OCI-LY1 (cell line): Measurements from ENCODE around the gene GATAD2A.

Experiments
- H2AFZ ChIP-seq: fragments of 200-600 bp; sonication (generic), shearing (Covaris generic); 2 replicates; pipeline ENCODE4 v1.6.0; 2014; ENCODE audit warnings: antibody characterized with exemption, mild to moderate bottlenecking, low read length
- H3F3A ChIP-seq: fragments of 200-600 bp; sonication (generic), shearing (Covaris generic); 2 replicates; pipeline ENCODE4 v1.6.0; 2014; ENCODE audit warnings: mild to moderate bottlenecking, antibody characterized with exemption, low read length, moderate library complexity; ENCODE audit not compliant: insufficient read depth
- H3K27ac ChIP-seq: fragments of 200-600 bp; sonication (generic); 2 replicates; pipeline ENCODE4 v1.5.1; 2014; ENCODE audit warnings: low read length, mixed run types, mild to moderate bottlenecking, low read depth; ENCODE audit not compliant: poor library complexity, severe bottlenecking
- H3K27me3 ChIP-seq: fragments of 200-600 bp; sonication (generic); 2 replicates; pipeline ENCODE4 v1.6.0; 2014; ENCODE audit warnings: antibody characterized with exemption, mild to moderate bottlenecking, low read length, moderate library complexity; ENCODE audit not compliant: insufficient read depth
- H3K36me3 ChIP-seq: fragments of 200-600 bp; sonication (generic); 2 replicates; pipeline ENCODE4 v1.6.1; 2014; ENCODE audit warnings: mild to moderate bottlenecking, antibody characterized with exemption, low read length, moderate library complexity, mixed read lengths; ENCODE audit not compliant: insufficient read depth
- H3K4me1 ChIP-seq: fragments of 200-600 bp; sonication (generic); 2 replicates; pipeline ENCODE4 v1.5.1; 2014; ENCODE audit warnings: mild to moderate bottlenecking, low read length, moderate library complexity; ENCODE audit not compliant: insufficient read depth, severe bottlenecking
- H3K4me2 ChIP-seq: fragments of 200-600 bp; sonication (generic), shearing (Covaris generic); 2 replicates; pipeline ENCODE4 v1.6.1; 2014; ENCODE audit warnings: low read length
- H3K4me3 ChIP-seq: fragments of 200-600 bp; sonication (generic); 2 replicates; pipeline ENCODE4 v1.5.1; 2014; ENCODE audit warnings: low read length, low read depth, mild to moderate bottlenecking, mixed read lengths; ENCODE audit not compliant: poor library complexity, severe bottlenecking
- H3K79me2 ChIP-seq: fragments of 200-600 bp; shearing (Covaris generic); 2 replicates; pipeline ENCODE4 v1.6.1; 2016; ENCODE audit warnings: mixed run types, low read length, mixed read lengths; ENCODE audit not compliant: insufficient read depth
- H3K9ac ChIP-seq: fragments of 200-600 bp; sonication (generic), shearing (Covaris generic); 2 replicates; pipeline ENCODE4 v1.6.1; 2014; ENCODE audit warnings: mild to moderate bottlenecking, low read length, mixed read lengths
- H3K9me2 ChIP-seq: fragments of 200-600 bp; sonication (generic), shearing (Covaris generic); 2 replicates; pipeline ENCODE4 v1.6.1; 2014; ENCODE audit warnings: low read depth, mild to moderate bottlenecking, low read length, mixed read lengths
- H3K9me3 ChIP-seq: fragments of 200-600 bp; shearing (Covaris generic); 2 replicates; pipeline ENCODE4 v1.6.1; 2014; ENCODE audit warnings: low read length, mixed read lengths
- H4K20me1 ChIP-seq: fragments of 200-600 bp; sonication (generic), shearing (Covaris generic); 2 replicates; pipeline ENCODE4 v1.6.0; 2016; ENCODE audit warnings: mild to moderate bottlenecking, low read length; ENCODE audit not compliant: insufficient read depth
- CTCF ChIP-seq: fragments of 200-600 bp; sonication (generic), shearing (Covaris generic); IDR thresholded peaks from 2 replicates; pipeline ENCODE4 v1.5.1; 2017; ENCODE audit warnings: mild to moderate bottlenecking, antibody characterized with exemption, low read length, moderate library complexity, mixed read lengths
- EZH2 ChIP-seq: fragments of 200-600 bp; sonication (generic), shearing (Covaris generic); IDR thresholded peaks from 2 replicates; pipeline ENCODE4 v1.8.0; 2017; ENCODE audit warnings: borderline replicate concordance, mixed run types, mild to moderate bottlenecking, antibody characterized with exemption, low read length, moderate library complexity, mixed read lengths

Gene GATAD2A

GRCh38 chr19:19537075-19538048 is 131.9 kb downstream of the GATAD2A start:
- Histone ChIP-seq H3K9ac (no peak overlapping the region), H2AFZ (no peak overlapping the region), H3F3A (no peaks in the 10 kb centered on the region), H3K9me2 (no peaks in the 10 kb centered on the region), H3K4me2 (peak overlapping the region; percentile 60), H3K79me2 (no peaks in the 10 kb centered on the region), H3K36me3 (no peaks in the 10 kb centered on the region; the same call in none of the 2 replicates), H3K27me3 (no peaks in the 10 kb centered on the region), H3K9me3 (no peaks in the 10 kb centered on the region), H4K20me1 (no peaks in the 10 kb centered on the region), H3K27ac (no peak overlapping the region), H3K4me3 (peak overlapping the region; percentile 48), H3K4me1 (peaks cover 15% of the 10 kb centered on the region)
- no peak for TF ChIP-seq CTCF
- no peak for TF ChIP-seq EZH2

DNA sequence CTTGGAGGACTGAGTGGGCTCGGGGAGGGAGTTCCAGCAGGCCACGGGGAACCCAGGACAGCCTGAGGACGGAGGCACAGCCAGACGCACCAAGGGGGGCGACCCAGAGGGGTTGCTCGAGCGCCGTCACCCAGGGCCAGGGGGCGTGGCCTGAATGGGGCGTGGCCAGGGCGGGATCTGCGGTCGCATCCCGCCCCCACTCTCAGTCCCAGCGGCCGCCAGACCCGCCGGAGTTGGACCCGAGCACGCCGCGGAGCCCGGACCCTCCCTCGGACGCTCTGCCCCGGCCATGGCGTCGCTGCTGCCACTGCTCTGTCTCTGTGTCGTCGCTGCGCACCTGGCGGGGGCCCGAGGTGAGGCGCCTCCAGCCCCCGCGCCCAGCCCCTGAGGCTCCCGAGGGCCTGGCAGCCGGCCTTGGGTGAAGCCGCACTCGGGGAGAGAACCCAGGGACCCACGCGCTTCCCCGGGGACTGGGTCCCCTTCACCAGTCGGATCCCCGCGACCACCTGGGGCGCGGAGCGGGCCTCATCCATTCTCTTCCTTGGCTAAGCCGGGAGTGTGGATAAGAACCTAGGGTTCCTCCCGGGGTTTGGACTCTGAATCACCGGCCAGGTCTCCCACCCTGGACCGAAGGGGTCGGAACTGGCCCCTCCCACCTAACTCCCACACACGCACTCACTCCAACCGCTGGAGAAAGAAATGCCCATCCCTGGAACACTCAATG is 132.7 kb downstream of the GATAD2A start, which contains the start of gene CILP2:
Gene CILP2, plus strand, starts transcription at position 205 of the 724 bp plus-strand sequence. Its CDS starts 85 bp downstream, at position 290.
- Histone ChIP-seq H3K4me3 (peak within 1 kb of the TSS; percentile 48), H3K27ac (no peak within 1 kb of the TSS), H3K9me3 (no peaks in the 10 kb centered on the region), H2AFZ (no peak within 1 kb of the TSS), H3K27me3 (no peaks in the 10 kb centered on the region), H4K20me1 (no peaks in the 10 kb centered on the region), H3K9me2 (no peaks in the 10 kb centered on the region), H3K4me1 (peaks cover 10% of the 10 kb centered on the region), H3F3A (no peaks in the 10 kb centered on the region), H3K36me3 (no peaks in the 10 kb centered on the region; the same call in none of the 2 replicates), H3K4me2 (peak within 1 kb of the TSS; percentile 60), H3K79me2 (no peaks in the 10 kb centered on the region), H3K9ac (no peak within 1 kb of the TSS; the same call in 1 of the 2 replicates)
- TF ChIP-seq CTCF, result 0 out of 2 replicates have a peak, but pooled peaks have one; percentile 6
- TF ChIP-seq EZH2, result no peak

GRCh38 chr19:19538785-19539166 is 133.3 kb downstream of the GATAD2A start:
- H3K4me3 ChIP-seq, result peak overlapping the region; percentile 48
- no peaks in the 10 kb centered on the region; the same call in none of the 2 replicates for H3K36me3 ChIP-seq
- H3K27me3 ChIP-seq, result no peaks in the 10 kb centered on the region
- H3K79me2 ChIP-seq, result no peaks in the 10 kb centered on the region
- TF ChIP-seq CTCF, result no peak
- TF ChIP-seq EZH2, result no peak
- H2AFZ ChIP-seq, result no peak overlapping the region
- no peak overlapping the region; the same call in 1 of the 2 replicates for H3K9ac ChIP-seq
- no peaks in the 10 kb centered on the region for H3F3A ChIP-seq
- no peaks in the 10 kb centered on the region for H3K9me3 ChIP-seq
- H4K20me1 ChIP-seq, result no peaks in the 10 kb centered on the region
- peak overlapping the region; percentile 60 for H3K4me2 ChIP-seq
- H3K4me1 ChIP-seq, result peaks cover 10% of the 10 kb centered on the region
- H3K27ac ChIP-seq, result no peak overlapping the region
- H3K9me2 ChIP-seq, result no peaks in the 10 kb centered on the region
